ENCODE data around the gene LLGL2.

GRCh38 chr17:75516255-75516618 lies 9.3 kb upstream of the LLGL2 start, which contains the start of gene TSEN54:
- TF ChIP-seq CTCF (IDR thresholded peaks at IDR 0.05) (no peak), EP300 (IDR thresholded peaks at IDR 0.05) (no peak), POLR2AphosphoS5 (IDR thresholded peaks at IDR 0.05) (peak in 1 of 2 donors; percentile 25)

Measured in upper lobe of left lung (tissue), 4 donors.